ENCODE data around the gene IL22RA1.

IL22RA1 gene

GRCh38 chr1:24111996-24112779, 30.8 kb downstream of the IL22RA1 start, which contains the start of gene MYOM3:
MYOM3 (minus strand) TSS chr1:24112135; CDS start chr1:24108636, 3,499 bp downstream.
- FAIRE-seq, result no peak

- no peak for FAIRE-seq
Measured at GRCh38 chr1:24111262-24111995, 31.5 kb downstream of the IL22RA1 start.

GRCh38 chr1:24110642-24111261, 32.2 kb downstream of the IL22RA1 start:
- no peak for FAIRE-seq

GRCh38 chr1:24109686-24110475, 33.1 kb downstream of the IL22RA1 start:
- no peak for FAIRE-seq

- no peak for FAIRE-seq
Measured at GRCh38 chr1:24109166-24109483, 33.8 kb downstream of the IL22RA1 start.

GRCh38 chr1:24108334-24109165, 34.4 kb downstream of the IL22RA1 start:
- no peak for FAIRE-seq

- no peak for FAIRE-seq
Measured at GRCh38 chr1:24107462-24108138, 35.3 kb downstream of the IL22RA1 start.

- no peak for FAIRE-seq
Measured at GRCh38 chr1:24105368-24106160, 37.4 kb downstream of the IL22RA1 start.

GRCh38 chr1:24104854-24105253, 38.1 kb downstream of the IL22RA1 start:
- no peak for FAIRE-seq

GRCh38 chr1:24103879-24104278, 39.1 kb downstream of the IL22RA1 start:
- FAIRE-seq, result no peak

- FAIRE-seq, result no peak
Measured at GRCh38 chr1:24103408-24103807, 39.5 kb downstream of the IL22RA1 start.

- FAIRE-seq, result no peak
Measured at GRCh38 chr1:24102961-24103360, 40.0 kb downstream of the IL22RA1 start.

- FAIRE-seq, result no peak
Measured at GRCh38 chr1:24101796-24102586, 40.9 kb downstream of the IL22RA1 start.

- no peak for FAIRE-seq
Measured at GRCh38 chr1:24100945-24101737, 41.8 kb downstream of the IL22RA1 start.

- no peak for FAIRE-seq
Measured at GRCh38 chr1:24098943-24099638, 43.8 kb downstream of the IL22RA1 start.

GRCh38 chr1:24098102-24098501, 44.8 kb downstream of the IL22RA1 start:
- no peak for FAIRE-seq

GRCh38 chr1:24097663-24098062, 45.3 kb downstream of the IL22RA1 start:
- no peak for FAIRE-seq

- FAIRE-seq, result no peak
Measured at GRCh38 chr1:24096739-24097103, 46.2 kb downstream of the IL22RA1 start.
